Epithelial cell of proximal tubule (primary cell): ENCODE measurements around the gene SH3PXD2A. TPM values are rescaled to one million over a fixed set of nuclear protein-coding genes. Genes with fewer than 3 reads are reported as not detected.

Experiments
- DNase-seq: peaks from one replicate; pipeline ENCODE4 v3.0.0-alpha.2; 2011; ENCODE audit warnings: low read depth
- H3K4me3 ChIP-seq: 2 replicates; pipeline ENCODE4 v1.5.1; 2011; ENCODE audit warnings: low read depth, mild to moderate bottlenecking, low read length
- total RNA-seq: library from RNA; depleted of rRNA; stranded (reverse); fragments of >200 nt; gene quantifications from 2 replicates; pipeline ENCODE4 v1.2.3, GENCODE V29; 2015
- TF ChIP-seq, protein P1 (sequence below): conservative IDR thresholded peaks from 2 replicates; pipeline ENCODE4 v1.5.1; 2012; ENCODE audit warnings: low read depth, mild to moderate bottlenecking, low read length

The SH3PXD2A gene
- total RNA-seq, 1 donor from 2014 or later: 5.8 TPM

DNA sequence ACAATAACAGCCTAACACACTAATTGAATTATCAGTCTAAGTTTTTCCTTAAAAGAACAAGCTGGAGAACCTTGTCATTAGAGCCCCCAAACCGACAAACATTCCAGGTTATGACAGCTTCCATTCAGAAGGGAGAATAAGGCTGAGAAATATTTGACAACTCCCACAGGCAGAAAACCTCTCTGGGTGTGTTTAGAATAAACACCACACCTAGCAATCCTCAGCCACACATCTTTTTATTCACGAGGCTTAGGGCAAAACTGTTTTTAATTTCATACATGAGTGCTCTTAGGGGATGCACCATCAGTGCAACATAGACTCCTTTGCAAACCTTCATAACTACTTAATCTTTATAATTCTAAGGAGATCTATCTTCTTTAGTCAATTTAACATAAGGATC, 38.4 kb upstream of the SH3PXD2A start:
- no peak overlapping the region for H3K4me3 ChIP-seq
- TF ChIP-seq, protein P1, sequence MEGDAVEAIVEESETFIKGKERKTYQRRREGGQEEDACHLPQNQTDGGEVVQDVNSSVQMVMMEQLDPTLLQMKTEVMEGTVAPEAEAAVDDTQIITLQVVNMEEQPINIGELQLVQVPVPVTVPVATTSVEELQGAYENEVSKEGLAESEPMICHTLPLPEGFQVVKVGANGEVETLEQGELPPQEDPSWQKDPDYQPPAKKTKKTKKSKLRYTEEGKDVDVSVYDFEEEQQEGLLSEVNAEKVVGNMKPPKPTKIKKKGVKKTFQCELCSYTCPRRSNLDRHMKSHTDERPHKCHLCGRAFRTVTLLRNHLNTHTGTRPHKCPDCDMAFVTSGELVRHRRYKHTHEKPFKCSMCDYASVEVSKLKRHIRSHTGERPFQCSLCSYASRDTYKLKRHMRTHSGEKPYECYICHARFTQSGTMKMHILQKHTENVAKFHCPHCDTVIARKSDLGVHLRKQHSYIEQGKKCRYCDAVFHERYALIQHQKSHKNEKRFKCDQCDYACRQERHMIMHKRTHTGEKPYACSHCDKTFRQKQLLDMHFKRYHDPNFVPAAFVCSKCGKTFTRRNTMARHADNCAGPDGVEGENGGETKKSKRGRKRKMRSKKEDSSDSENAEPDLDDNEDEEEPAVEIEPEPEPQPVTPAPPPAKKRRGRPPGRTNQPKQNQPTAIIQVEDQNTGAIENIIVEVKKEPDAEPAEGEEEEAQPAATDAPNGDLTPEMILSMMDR: no peak
- no peak for DNase-seq

DNA sequence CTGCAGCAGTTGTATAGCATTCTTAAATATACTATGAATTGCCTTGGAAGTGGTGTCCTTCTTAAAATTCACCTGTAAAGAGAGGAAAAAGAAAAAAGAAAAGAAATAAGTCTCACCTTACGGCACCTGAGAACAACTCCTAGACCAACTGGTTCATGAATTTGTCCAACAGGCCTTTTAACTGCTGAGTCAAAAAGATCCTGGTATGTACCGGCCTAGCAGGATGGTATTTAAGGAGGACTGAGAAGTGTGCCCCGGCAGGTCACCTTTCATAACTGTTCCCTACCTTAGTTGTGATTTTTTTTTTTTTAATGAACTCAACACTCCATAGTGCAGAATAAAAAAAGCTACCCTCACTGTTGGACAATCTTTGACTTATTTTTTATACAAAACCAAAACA, 36.8 kb upstream of the SH3PXD2A start:
- TF ChIP-seq, protein P1: no peak
- DNase-seq: no peak
- H3K4me3 ChIP-seq: no peak overlapping the region

DNA sequence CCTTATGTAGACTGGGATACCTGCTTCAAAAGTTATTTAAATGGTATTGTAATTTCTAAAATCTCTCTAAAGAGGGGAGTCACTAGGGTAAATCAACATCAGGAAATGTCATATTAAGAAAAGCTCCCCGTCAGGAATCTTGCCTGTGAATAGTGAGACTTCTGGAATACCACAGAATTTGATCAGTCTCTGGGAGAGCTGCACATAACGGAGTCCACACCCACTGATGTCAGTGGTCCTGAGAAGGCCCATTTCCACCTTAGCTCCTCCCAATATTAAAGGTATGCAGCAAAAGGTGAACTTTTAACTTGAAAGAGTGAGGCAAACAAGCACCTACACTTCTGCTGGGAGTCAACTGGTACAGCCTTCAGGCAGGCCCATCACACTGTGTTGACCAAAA, 35.3 kb upstream of the SH3PXD2A start:
- no peak overlapping the region for H3K4me3 ChIP-seq
- no peak for DNase-seq
- TF ChIP-seq, protein P1: no peak

DNA sequence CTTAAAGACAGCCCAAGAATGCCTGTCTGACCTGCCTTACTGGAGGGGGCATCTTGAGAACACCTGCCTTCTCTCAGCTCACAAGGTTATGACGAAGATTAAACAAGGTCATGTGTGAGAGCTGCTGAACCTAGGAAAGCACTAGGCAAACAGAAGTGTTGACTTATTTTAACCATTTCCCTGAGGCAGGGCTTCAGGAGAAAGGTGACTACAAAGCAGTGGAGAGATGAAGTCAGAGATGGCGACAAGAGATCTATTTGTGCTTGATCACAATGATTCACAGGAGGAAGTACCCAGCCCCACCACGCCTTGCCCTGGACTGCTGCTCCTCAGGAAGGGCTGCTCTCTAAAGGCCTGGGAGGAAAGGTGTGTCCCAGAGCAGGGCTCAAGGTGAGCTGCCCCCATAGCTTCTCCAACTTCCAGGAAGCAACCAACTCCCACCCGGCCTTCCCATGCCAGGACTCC, 34.9 kb upstream of the SH3PXD2A start:
- no peak overlapping the region for H3K4me3 ChIP-seq
- no peak for DNase-seq
- TF ChIP-seq, protein P1: no peak

DNA sequence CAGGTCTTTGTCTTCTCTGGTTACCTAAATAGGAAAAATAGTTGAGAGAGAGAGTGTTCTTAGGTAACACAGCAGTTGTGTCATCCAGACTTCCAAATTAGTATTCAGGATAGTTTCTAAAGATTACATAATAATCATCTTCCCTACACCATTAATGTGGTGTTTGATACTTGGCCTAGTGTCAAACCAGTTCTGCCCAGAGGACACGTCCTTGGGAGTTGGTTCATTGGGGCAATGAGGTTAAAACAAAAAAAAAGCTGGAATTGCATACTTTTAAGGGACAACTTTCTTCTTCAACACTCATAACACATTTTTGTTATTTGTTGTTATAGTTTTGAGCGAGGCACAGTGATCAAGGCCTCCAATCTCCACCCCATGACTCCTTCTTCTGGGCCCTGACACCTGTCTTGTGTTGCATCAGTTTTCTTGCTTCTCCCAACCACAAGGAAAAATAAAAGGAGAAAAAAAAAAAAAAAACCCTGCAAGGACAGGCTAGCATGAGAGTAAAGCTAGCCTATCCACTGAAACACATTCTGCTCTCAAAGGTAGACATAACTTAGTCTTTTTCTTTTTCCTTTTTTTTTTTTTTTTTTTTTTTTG, 33.8 kb upstream of the SH3PXD2A start:
- no peak overlapping the region for H3K4me3 ChIP-seq
- TF ChIP-seq, protein P1: no peak
- no peak for DNase-seq

DNA sequence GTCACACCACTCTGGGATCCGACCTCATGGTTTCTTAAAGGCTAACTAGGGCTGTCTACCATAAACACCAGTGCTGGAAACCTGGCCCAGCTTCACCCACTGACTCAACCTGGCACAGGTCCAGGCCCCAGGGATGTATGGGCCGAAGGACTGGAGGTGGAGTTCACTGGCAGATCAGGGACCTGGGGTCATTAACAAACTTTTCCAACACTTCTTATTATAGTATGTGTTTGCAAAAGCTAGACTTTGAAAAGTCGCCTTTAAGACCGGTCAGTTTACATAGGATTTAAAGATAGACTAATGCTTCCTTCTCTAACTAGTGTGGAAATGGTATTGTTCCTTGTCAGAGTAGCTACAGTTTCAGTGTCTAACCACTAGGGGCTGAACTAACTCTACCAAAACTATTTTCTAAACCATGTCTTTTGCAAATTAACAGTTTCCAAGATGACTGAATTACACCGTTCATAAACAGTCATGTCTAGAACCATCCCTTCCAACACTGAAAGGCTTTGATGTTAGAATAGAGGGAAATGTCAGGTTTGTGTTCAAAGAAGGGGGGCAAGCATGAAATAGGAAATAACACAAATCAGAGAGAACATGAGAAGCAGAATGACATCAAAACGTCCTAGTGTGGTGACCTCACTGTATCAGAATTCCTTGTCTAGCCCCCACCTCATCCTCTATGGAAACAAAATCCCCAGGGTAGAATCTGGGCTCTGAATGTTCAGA, 32.9 kb upstream of the SH3PXD2A start:
- DNase-seq: peak; percentile 84
- TF ChIP-seq, protein P1: peak; percentile 75
- no peak overlapping the region for H3K4me3 ChIP-seq
